Measurements from ENCODE around the gene CLCF1.

The CLCF1 gene

DNA sequence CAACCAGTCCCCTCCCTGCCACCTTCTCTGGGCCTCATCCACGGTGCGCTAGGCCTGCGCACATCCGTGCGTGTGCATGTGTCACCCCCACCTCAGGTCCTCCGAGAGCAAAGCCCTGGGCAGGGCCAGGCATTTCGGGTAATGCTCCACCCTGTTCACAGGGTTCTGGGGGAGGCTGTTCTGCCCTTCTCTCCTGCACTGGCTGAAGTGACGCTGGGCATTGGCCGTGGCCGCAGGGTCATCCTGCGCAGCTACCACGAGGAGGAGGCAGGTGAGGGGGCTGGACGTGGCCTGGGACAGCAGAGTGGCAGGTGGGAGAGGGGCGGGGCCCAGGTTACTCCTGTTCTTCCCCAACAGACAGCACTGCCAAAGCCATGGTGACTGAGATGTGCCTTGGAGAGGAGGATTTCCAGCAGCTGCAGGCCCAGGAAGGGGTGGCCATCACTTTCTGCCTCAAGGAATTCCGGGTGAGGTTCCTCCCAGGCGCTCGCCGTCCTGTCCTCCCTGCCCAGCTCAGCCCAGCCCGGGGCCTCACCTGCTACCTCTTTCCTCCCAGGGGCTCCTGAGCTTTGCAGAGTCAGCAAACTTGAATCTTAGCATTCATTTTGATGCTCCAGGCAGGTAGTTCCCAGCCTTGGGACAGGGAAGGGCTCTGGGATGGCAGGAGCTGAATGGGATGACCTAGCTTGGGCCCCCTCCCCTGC, 22.3 kb upstream of the CLCF1 start:
- DNase-seq (ENCODE audit: low spot score) = no peak

DNA sequence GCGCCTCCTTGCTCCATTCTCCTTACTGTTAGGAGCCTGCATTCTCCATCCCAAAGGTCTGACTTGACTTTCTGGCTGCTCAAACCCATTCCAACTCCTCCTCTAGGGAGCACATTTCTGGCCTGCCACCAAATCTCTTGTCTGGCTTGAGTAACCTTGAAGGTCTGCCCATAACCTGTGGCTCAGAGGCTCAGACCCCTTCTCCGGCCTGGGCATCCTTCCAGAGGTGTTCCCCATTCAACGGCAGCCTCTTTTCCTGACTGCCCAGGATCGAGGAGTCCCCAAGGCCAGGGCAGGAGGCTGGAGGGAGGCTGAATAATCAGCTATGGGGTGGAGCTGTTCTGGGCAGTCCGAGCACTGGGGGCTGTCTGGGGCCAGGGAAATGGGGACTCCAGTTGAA, 20.6 kb upstream of the CLCF1 start:
- no peak for DNase-seq (ENCODE audit: low spot score)

DNA sequence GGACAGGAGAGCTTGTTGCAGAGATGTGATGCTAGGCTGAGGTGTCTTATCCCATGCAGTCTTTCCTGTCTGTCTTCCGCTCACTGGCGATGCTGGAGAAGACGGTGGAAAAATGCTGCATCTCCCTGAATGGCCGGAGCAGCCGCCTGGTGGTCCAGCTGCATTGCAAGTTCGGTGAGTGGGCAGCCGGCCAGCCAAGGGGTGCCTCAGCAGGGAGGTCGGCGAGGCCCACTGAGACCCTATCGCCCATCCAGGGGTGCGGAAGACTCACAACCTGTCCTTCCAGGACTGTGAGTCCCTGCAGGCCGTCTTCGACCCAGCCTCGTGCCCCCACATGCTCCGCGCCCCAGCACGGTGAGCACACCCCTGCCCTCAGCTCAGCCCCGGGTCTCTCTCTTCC, 20.0 kb upstream of the CLCF1 start:
- no peak for DNase-seq (ENCODE audit: low spot score)

DNA sequence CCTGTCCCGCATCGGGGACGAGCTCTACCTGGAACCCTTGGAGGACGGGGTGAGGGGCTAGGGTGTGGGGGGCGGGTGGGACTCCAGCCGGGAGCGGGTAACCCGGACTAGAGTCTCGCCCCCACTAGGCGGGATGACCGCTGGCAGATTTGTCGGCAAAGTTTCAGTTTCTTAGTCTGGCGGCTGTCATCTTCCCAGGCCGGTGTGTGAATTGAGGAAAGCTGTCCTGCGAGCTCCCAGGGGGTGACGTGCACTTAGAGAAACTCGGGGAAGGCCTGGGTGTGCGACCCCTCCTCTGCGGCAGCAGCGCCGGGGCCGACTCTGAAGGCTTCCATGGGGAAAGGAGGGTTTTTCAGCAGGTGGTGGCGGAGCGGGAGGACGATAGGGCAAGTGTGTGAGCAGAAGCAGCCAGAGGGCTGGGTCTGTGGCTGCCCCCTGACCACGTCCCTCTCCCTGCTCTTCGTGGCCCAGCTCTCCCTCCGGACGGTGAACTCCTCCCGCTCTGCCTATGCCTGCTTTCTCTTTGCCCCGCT, 18.9 kb upstream of the CLCF1 start:
- peak; percentile 49 for DNase-seq (ENCODE audit: low spot score)

DNA sequence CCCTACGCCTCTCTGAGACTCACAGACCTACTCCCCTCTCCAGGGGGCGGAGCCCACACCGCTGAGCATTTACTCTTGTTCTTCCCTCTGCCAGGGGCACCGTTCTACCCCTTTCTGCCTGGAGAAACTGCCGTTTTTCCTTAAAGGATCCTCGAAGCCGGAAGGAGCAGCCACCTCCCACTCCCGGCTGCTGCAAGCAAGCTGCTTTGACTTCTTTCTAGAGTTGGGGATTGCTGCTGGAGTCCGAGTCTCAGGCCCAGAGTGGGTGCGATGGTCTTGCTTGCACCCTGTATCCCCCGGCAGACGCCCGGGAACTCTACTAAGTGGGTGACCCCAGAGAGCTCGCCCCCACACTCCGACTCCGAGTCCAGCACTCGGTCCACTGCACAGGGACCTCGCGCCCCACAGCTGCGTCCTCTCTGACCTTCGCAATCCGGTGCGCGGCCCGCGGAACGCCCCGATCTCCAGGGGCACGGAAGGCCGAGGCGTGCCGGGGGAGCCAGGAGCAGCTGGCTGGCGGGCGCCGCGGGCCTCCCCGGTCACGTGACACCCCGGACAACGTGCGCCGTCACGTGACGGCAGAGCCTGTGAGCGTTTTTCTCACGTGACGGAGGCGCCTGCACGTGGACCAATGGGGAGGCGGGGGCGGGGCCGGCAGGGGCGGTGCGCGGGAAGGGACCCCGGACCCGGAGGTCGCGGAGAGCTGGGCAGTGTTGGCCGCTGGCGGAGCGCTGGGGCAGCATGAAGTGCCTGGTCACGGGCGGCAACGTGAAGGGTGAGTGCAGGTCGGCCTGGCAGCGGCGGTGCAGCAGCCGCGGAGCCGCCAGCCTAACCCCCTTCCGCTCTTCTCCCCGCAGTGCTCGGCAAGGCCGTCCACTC, 18.1 kb upstream of the CLCF1 start, which contains the start of gene RAD9A:
TSS of gene RAD9A (plus strand) at position 683 of the 879 bp plus-strand sequence. CDS start at position 742, 59 bp downstream.
- peak; percentile 99 for DNase-seq (ENCODE audit: low spot score)

DNA sequence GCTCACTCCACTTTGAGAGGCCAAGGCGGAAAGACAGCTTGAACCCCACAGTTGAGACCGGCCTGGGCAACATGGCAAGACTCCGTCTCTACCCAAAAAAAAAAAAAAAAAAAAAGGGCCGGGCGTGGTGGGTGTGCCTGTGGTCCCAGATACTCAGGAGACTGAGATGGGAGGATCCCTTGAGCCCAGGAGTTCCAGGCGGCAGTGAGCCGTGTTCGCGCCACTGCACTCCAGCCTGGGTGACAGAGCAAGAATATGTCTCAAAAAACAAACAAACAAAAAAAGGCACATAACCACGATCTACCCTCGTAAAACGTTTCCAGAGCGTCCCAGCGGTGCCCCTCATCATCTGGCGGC, 17.5 kb upstream of the CLCF1 start:
- no peak for DNase-seq (ENCODE audit: low spot score)

DNA sequence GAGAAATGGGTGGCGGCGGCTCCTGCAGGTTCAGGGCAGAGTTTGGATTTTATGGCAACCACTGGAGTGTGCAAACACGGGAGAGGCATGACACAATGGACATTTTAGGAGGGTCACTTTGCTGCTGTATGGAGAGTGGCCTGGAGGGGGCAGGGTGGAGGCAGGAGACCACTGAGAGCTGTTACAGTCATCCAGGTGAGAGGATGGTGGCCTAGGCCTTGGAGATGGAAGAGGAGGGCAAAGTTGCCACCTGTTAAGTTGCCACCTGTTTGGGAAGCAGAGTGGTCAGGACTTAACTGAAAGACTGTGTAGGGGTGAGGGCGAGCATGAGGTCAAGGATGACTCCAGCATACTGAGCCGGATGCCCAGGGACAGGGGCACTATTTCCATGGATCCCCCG, 16.1 kb upstream of the CLCF1 start:
- peak; percentile 41 for DNase-seq (ENCODE audit: low spot score)

DNA sequence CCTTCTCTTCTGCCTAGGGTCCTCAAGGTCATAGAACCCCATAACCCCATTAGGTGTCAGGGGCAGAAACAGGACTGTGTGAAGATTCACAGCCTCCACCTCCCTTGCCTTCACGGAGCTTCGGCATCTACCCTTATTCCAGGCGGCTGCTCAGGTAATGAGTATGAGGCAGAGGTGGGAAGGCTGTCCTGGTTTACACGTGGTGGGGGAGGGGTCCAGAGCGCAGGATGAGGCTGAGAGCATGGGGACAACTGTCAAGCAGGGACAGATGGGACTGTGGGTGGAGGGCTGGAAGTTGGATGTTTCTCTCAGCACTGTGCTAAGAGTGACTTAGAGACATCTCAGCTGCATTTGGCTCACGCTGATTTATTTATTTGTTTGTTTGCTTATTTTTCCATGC, 14.1 kb upstream of the CLCF1 start:
- DNase-seq (ENCODE audit: low spot score) = no peak

DNA sequence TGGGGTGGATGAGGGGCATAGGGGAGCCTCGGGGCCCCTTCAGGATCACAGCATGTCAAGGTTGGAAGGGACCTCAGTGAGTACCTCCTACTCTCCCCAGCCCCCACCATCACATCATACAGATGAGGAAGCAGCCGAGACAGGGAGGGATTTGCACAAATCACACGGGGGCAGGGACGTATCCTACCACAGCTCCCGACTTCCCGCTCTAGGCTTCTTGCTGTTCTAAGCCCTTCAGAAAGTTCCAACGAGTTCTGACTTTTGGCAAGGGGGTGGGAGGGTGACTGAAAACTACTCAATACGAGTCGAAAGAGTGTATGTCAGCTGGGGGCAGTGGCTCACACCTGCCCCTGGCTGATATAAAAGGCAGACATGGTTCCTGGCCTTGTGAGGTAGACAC, 13.7 kb upstream of the CLCF1 start:
- no peak for DNase-seq (ENCODE audit: low spot score)

DNA sequence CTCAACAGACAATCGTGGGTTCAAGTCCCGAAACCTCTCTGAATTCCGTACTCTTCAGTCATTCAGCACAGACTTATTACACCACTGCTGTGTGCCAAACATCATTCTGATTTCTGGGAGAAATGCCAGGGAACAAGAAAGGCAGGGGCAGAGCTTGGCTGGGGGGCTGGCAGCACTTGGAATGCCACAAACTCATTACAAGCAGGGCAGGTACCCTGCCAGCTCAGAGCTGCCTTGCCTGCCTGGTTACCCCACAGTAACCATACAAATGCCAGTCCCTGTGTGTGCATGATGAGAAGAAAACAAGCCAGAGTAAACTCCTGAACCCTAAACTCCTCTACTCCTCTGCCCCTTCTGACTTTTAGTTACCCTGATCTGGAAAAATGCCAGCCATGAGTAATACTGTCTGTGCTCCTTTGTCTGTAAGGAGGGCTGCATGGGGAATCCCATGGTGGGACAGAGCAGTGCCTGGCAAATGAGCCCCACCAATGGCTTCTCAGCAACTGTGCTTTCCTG, 11.5 kb upstream of the CLCF1 start:
- DNase-seq (ENCODE audit: low spot score) = peak; percentile 34

DNA sequence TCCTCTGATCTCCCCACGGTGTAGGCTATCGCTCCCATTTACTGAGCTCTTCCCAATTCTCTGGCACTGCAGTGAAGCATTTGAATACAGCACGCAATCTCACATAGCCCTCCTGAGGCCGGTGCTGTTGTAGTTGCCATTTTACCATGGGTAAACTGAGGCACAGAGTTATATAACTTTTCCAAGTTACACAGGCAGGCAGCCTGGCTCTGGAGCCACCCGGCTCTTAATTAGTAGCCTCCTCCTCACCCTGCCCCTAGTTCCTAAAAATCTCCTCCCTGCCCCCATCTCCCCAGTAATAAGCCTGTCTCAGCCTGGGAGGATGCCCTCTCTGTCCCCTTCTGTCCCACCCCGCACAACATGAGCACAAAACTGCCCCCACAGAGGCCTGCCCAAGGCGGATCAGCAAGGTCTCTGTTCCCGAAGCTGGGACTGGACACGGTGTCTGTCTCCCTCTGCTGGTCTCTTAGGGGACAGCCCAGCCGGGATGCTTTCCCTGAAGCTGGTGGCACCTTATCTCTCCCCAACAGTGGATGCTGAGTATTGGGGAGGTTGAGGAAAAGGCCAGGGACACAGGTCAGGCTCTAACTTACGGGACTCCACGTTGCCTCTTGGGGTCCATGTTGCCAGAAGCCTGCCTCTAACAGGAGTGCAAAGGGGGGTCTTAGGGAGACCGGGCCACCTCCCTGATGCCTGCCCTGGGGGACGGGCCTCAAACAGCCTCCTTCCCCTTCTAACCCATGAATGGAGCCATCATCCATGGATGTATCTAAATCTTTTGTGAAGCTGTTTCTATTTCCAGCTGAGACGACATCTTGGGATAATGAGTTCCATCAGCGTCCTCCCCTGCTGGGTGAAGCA, 9.1 kb upstream of the CLCF1 start:
- peak; percentile 77 for DNase-seq (ENCODE audit: low spot score)

DNA sequence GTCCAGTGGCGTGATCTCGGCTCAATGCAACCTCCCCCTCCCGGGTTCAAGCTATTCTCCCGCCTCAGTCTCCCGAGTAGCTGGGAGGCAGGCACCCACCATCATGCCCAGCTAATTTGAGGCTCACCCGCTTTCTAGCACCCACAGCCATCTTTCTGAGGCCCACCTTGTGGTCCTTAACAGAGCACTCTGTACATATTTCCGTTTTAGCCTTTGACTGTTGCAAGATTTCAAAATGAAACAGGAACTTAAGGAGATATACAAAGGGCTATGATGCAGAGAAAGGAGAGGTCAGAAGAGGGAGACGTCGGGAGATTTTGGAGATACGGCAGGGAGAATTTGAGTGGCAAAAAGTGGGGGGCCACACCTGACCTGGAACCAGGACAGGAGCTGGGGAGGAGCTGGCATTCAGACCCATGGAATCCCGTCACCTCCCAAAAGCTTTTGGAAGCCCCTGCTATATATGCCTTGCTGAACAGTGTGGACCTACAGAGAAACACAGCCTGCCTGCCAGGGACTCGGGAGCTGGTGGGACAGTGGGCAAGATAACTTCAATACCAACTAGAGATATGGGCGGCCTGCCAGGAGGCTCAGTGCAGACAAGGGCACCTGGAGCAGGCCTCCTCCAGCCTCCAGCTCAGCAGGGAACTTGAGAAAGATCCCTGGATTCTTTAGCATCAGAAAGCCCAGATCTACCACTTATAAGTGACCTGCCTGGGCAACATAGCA, 8.0 kb upstream of the CLCF1 start:
- no peak for DNase-seq (ENCODE audit: low spot score)

DNA sequence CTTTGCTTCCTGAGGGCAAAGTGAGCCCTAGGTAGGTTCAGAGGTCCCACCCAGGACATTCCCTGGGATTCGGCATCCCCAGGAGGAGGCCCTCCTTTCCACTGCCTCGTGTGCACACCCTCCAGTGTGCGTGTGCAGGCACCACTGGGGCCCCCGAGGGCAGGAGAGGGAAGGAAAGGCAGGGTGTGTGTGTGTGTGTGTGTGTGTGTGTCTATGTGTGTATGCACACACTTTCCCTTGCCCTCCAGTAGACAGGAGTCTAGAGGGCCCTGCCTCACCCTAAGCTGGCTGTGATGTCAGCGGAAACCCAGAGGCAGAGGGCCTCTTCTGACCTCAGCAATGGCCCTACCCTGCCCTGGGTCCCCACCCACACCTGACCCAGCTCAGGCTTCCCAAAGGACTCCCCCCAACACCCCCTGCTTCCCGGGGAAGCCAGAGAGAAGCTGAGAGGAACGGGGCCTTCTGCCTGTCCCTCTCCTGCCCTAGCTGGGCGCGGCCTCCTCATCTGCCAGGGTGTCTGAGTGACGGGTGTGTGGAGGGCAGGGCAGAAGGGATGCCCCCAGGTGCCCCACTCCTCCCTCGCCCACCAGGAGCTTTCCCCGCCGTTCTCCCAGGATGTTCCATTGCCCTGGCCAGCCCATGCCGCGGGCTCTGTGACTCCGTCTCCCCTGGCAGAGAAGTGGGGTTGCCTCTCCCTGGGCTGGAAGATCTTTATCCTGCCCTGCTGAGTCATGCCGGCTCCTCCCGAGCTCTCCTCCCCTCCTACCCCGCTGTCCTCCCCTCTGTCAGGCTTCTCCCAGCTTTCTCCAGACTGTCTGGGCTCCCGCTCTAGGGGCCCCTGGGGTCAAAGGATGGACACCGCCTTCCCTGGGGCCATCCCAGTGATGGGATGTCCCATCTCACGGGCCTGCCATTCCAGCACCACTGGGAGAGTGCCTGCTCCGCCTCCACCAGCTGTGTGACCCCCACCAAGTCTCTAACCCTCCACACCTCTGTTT, 6.0 kb upstream of the CLCF1 start:
- DNase-seq (ENCODE audit: low spot score) = no peak

DNA sequence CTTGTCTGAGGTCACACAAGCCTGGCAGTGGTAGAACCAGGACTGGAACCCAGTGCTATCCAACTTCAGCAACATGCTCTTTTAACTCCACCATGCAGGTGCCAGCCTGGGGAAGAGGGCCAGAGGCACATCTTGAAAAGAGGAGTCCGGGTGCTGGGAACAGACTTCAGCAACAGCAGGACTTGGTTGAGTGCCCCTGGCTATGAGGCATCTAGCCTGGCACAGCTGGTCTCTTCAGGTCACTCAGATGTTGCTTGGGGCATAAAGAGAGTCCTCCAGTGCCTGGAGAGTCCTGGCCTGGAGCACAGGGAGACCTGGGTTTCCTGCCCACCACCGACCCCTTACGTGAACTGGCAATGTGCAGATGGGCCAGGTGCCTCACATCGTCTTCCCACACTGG, 5.1 kb upstream of the CLCF1 start:
- DNase-seq (ENCODE audit: low spot score) = no peak

DNA sequence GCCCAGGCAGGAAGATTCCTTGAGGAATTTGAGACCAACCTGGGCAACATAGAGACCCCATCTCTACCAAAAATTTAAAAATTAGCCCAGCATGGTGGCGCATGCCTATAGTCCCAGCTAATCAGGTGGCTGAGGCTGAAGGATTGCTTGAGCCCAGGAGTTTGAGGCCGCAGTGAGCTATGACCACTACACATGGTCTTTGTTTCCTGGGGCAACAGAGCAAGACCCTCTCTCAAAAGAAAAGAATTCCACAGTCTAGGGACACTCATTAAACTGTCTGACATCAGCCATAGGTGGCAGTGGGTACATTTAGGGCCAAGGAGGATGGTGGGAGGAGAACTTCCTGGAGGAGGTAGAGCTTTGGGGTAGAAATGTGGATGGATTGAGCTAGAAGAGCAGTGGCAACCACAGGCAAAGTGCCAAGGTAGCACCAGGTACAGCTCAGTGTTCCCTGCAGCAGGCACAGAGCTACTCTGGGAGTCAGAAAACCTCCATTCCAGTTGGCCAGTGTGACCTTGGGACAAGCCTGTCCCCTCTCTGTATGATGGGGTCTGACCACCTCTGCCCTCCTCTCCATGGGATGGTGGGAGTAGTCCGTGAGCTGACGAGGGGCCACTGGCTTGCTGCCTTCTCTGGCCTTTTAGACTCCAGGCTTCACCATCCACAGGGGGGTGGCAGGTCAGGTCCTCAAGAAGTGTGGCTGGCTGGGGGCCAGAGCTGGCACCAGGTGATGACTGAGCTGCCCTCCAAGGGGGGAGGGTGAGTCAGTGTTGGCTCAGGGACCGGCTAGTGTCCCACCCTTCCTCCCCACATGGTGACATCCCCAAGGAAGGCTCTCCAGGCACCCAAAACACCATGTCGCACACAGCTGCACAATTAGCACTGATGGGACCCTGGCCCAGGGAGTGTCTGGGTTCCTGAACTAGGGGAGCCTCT, 3.7 kb upstream of the CLCF1 start:
- DNase-seq (ENCODE audit: low spot score) = no peak

DNA sequence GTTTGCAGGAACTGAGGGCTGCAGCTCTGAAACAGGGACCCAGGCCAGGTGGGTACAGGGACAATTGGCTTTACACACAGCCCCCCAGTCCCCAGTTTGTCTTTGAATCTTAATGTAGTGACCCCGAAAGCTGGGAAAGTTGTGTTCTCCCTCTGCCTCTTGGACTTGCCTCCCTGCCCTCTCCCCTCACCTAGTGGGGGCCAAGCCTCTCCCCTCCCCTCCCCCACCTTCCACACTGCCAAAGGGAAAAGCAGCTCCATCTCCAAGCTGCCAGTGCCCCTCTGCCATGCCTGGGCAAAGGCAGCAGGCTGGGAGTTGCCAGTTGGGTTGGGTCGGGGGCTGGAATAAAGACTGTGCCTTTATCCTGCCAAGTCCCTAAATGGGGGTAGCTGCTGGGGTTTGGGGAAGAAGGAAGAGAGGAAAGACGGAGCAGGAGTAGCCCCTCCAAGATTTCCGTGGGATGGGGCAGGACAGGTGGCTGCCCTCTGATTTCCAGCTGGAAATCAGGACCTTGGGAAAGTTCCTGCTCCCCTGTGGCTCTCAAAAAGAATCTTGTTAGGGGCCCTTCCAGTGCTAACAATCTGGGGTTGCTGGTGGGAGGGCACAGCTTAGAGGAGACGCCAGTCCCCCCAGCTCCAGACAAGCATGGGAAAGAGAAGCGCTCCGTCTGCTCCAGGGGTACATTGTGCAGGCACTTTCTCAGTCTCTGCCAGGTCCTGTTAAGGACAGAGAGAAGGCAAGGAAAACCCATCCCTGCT, 2.8 kb upstream of the CLCF1 start:
- DNase-seq (ENCODE audit: low spot score) = no peak

DNA sequence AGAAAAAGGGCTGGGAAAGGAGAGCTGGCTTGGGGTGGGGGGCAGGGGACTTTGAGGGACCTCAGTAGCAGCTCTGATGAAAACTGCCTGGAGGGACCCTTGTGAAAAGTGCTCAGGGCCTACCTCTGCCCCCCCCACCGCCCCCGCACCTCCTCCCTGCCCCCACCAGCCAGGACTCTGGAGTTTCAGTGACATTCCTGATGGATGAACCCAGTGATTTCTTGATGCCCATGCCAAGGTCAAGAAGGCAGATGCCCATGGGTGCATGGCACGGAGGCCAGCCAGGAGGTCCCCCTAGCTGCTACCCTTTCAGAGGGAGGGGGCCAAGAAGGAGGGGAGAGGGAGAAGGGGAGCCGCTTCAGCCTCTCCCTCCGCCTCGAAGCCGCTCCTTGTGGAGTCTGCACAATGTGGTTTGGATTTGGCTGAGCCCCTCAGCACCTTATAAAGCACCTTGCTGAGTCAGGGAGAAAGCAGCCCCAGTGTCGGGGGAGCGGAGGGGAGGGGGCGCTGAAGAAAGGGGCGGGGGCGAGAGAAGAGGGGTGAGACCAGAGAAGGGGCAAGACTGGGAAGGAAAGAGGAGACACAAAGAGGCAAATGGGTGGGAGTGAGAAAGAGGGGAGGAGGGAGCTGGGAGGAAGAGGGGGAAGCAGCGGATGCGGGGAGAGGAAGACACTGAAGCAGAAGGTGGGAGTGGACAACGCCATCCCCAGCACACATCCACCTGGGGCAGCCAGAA, 2.1 kb upstream of the CLCF1 start:
- DNase-seq (ENCODE audit: low spot score) = no peak
